K562 (cell line): Measurements from ENCODE around the gene CORO2A. TPM values are rescaled to one million over a fixed set of nuclear protein-coding genes. Genes with fewer than 3 reads are reported as not detected.

ENCODE experiments used
- CCNT2 ChIP-seq: IDR thresholded peaks from 2 replicates; pipeline ENCODE4 v1.6.1; 2011; ENCODE audit warnings: borderline replicate concordance, low read depth, mild to moderate bottlenecking, moderate library complexity, mixed read lengths, low read length; ENCODE audit not compliant: insufficient read length; ENCODE audit errors: extremely low read depth
- CUX1 ChIP-seq: fragments of 200-800 bp; sonication (Bioruptor generic); IDR thresholded peaks from 2 replicates; pipeline ENCODE4 v1.6.1; 2016; ENCODE audit warnings: missing genetic modification characterization, missing compliant biosample characterization
- CXXC5 ChIP-seq: fragments of 250-450 bp; sonication (Bioruptor Pico); IDR thresholded peaks from 2 replicates; pipeline ENCODE4 v1.8.0; 2022; ENCODE audit warnings: inconsistent platforms, mild to moderate bottlenecking, moderate library complexity
- FOXM1 ChIP-seq, 2 experiments: fragments of 450-650 bp in 1 of 2; sonication (generic) in 1 of 2; formaldehyde crosslinking in 1 of 2; IDR thresholded peaks; 2 replicates each; pipeline versions ENCODE4 v1.6.1 to v1.9.0; 2017 to 2022; ENCODE audit warnings: low read depth in 2 of 2, mild to moderate bottlenecking in 2 of 2, missing genetic modification reagents in 1 of 2, moderate library complexity in 1 of 2
- FOXO4 ChIP-seq: fragments of 450-650 bp; formaldehyde crosslinking; IDR thresholded peaks from 2 replicates; pipeline ENCODE4 v1.4.0; 2020; ENCODE audit warnings: mild to moderate bottlenecking, moderate library complexity
- KLF6 ChIP-seq: fragments of 250-450 bp; sonication (Bioruptor Pico); IDR thresholded peaks from 2 replicates; pipeline ENCODE4 v1.4.0; 2020; ENCODE audit warnings: mild to moderate bottlenecking, moderate library complexity, borderline replicate concordance
- NFE2 ChIP-seq: IDR thresholded peaks from 2 replicates; pipeline ENCODE4 v1.6.1; 2014; ENCODE audit warnings: antibody characterized with exemption, low read depth
- NFIC ChIP-seq: fragments of 450-650 bp; IDR thresholded peaks from 2 replicates; pipeline ENCODE4 v1.6.1; 2017; ENCODE audit warnings: mild to moderate bottlenecking, inconsistent platforms
- PATZ1 ChIP-seq: fragments of 250-450 bp; sonication (Bioruptor Pico); IDR thresholded peaks from 2 replicates; pipeline ENCODE4 v1.5.0; 2020; ENCODE audit warnings: mild to moderate bottlenecking, borderline replicate concordance
- PHF21A ChIP-seq: fragments of 450-650 bp; IDR thresholded peaks from 2 replicates; pipeline ENCODE4 v1.6.1; 2017; ENCODE audit warnings: low read depth, borderline replicate concordance
- RAD21 ChIP-seq, 2 experiments: fragments of 250-450 bp in 1 of 2; fragments of 450-650 bp in 1 of 2; sonication (Bioruptor Pico) in 1 of 2; formaldehyde crosslinking in 1 of 2; IDR thresholded peaks in 1 of 2; conservative IDR thresholded peaks in 1 of 2; 2 replicates each; pipeline versions ENCODE4 v1.4.0 to v1.8.0; 2020 to 2022; ENCODE audit warnings: mild to moderate bottlenecking in 2 of 2, moderate library complexity in 1 of 2
- RBM22 ChIP-seq: fragments of 200-400 bp; formaldehyde crosslinking; IDR thresholded peaks from 2 replicates; pipeline ENCODE4 v1.6.1; 2018; ENCODE audit warnings: low read length, low read depth; ENCODE audit not compliant: poor library complexity, severe bottlenecking
- SMAD4 ChIP-seq: fragments of 250-450 bp; sonication (Bioruptor Pico); conservative IDR thresholded peaks from 2 replicates; pipeline ENCODE4 v1.8.0; 2021; ENCODE audit warnings: inconsistent platforms, mild to moderate bottlenecking, moderate library complexity
- TCF7L2 ChIP-seq: fragments of 150-350 bp; IDR thresholded peaks from 2 replicates; pipeline ENCODE4 v1.6.1; 2016; ENCODE audit warnings: low read depth, mild to moderate bottlenecking, low read length, moderate library complexity
- TFAM ChIP-seq: fragments of 250-450 bp; sonication (Bioruptor Pico); conservative IDR thresholded peaks from 2 replicates; pipeline ENCODE4 v1.5.0; 2021; ENCODE audit warnings: mild to moderate bottlenecking, moderate library complexity
- polyA plus RNA-seq, 8 experiments: library from polyadenylated mRNA; depleted of rRNA in 4 of 8; stranded (reverse) in 5 of 8; unstranded in 3 of 8; fragments of >200 nt; fragmentation: Nextera tagmentation in 2 of 8; fragmentation: Illumina TruSeq in 1 of 8; extraction: Ambion mirVana in 2 of 8; extraction: Trizol in 1 of 8; gene quantifications; 2 replicates each; pipeline versions ENCODE4 v1.2.1 to v1.2.3, GENCODE V29; 2011 to 2014; ENCODE audit warnings: inconsistent platforms in 1 of 8, missing spikeins in 1 of 8
- total RNA-seq, 7 experiments: library from RNA; depleted of rRNA in 6 of 7; stranded (reverse); fragments of >200 nt in 6 of 7; fragmentation: Illumina TruSeq in 2 of 7; extraction: Trizol in 2 of 7; gene quantifications; 2 replicates each; pipeline versions ENCODE4 v1.2.1 to v1.2.3, GENCODE V29; 2011 to 2021; ENCODE audit warnings: low replicate concordance in 1 of 7

CORO2A gene
- total and polyA plus RNA-seq, 9 of the 15 experiments (the other 6 are each of a cell fraction or from before 2014, with no cell fraction given): 9.5 to 26.6 (median 18.0) TPM

DNA sequence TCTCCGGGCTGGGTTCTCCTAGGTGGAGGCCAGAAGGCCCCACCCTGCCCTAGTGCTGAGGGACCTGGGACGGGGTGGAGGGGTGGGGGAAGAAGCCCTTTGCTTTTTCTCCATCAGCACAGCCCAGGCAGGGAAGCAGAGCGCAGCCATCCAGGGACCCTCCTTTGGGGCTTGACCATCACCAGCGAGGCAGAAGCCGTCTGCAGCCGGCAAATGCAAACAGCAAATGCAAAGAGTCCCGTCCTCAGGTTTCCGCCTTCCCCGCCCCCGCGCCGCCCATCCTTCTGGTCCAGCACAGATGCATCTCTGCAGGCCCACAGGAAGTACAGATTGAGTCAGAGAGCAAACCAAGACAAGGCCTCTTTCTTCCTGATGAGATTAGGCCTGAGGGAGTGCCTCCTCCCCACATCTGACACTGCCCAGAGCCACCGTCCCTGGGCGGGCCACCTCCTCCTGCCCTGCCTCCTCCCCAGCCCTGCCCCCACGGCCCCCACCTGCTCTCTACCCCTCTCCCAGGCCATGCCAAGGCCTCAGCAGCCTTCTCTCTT, 23.4 kb downstream of the CORO2A start (continued):
- TF ChIP-seq FOXO4: no peak
- TF ChIP-seq PHF21A: no peak
- no peak for TF ChIP-seq FOXM1 (IDR thresholded peaks at IDR 0.05; ENCODE audit: low read depth)
- no peak for TF ChIP-seq FOXM1 (CRISPR knock-in tag; IDR thresholded peaks at IDR 0.05; ENCODE audit: low read depth)
- TF ChIP-seq RAD21 (CRISPR knock-in tag; conservative IDR thresholded peaks at IDR 0.05 in 1 of 2, IDR thresholded peaks at IDR 0.05 in 1 of 2): no peak
- no peak for TF ChIP-seq NFE2
- TF ChIP-seq RBM22: no peak
- TF ChIP-seq SMAD4 (CRISPR knock-in tag): no peak
- TF ChIP-seq TCF7L2: no peak
- TF ChIP-seq PATZ1 (CRISPR knock-in tag): no peak
- TF ChIP-seq TFAM: no peak
- TF ChIP-seq KLF6: no peak
- TF ChIP-seq NFIC: no peak
- TF ChIP-seq CUX1 (CRISPR knock-in tag): no peak
- TF ChIP-seq CXXC5: 0 out of 2 replicates have a peak, but pooled peaks have one; percentile 30
- no peak for TF ChIP-seq CCNT2
